Measurements from ENCODE around the gene ARSG.
"Not testable (repeated sequence)": the region's sequence is repeated elsewhere in the genome, so short reads cannot be mapped to it uniquely, and the experiment has no call there.

Gene ARSG

GRCh38 chr17:68290955-68291835 lies at the start of gene ARSG, which contains the start of gene SLC16A6:
Gene ARSG (plus strand): TSS chr17:68291495. CDS start chr17:68307494, 15,999 bp downstream.
Gene SLC16A6 (minus strand): TSS chr17:68291127. CDS start chr17:68278320, 12,807 bp downstream.
- peak; percentile 47 for DNase-seq

GRCh38 chr17:68246271-68247028 lies 44.8 kb upstream of the ARSG start:
- DNase-seq, result no peak

DNA sequence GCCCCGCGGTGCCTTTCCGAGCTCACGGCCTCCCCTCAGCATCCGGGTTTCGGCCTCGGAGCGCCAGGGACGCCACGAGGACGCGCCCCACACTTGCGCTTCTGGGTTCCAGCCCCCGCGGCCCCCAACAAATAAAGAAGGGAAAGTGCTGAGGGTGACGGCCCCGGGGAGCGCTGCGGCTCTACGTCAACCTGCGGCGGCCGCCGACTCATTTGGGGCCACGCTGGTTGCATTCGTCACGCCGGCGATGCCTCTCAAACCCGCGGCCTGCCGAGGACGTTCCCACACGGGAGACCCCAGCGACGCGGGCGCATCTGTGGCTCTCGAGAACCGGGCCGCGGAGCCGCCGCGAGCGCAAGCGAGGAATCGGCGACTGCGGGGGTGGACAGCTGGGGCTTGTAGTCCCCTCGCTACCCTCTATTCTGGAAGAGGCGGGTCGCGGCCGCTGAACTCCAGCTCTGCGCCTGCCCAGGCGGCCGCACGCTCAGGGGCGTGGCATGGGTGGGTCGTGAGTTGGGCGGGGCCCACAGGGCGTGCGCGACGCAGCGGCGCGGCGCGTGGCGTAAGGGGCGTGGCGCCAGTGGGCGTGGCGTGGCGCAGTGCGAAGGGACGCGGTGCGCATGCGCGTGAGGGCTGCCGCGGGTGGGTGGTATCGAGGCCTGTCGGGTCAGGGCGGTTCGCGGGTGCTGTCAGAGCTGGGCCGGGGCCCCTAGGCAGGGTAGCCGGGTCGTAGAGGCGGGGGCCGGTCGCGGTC lies 43.7 kb upstream of the ARSG start, which contains the start of gene AMZ2:
Gene AMZ2 (plus strand): TSS at position 599 of the 754 bp plus-strand sequence. CDS start 2,145 bp downstream, outside the sequence.
- peak; percentile 30 for DNase-seq

GRCh38 chr17:68248199-68248825 lies 43.0 kb upstream of the ARSG start:
- DNase-seq, result no peak

DNA sequence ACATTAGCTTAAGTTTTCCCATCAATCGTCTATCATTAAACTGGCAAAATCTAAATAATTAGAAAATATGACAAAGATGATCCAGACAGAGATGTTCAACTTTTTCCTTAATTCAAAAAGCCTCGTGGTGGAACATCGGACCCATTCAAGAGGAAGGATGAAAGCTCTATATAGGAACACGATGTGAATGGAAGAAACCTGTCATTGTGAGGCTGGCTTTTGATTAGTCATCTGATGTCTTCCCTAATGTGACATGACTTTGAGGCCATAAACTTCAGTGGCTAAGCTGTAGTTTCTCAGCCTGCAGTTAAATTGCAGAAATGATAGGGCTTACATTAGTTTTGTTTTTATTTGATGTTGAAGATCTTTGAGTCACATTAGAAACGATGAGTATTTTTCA lies 42.4 kb upstream of the ARSG start:
- DNase-seq, result no peak

- DNase-seq, result no peak
Observed at GRCh38 chr17:68249354-68249765, 41.9 kb upstream of the ARSG start.

DNA sequence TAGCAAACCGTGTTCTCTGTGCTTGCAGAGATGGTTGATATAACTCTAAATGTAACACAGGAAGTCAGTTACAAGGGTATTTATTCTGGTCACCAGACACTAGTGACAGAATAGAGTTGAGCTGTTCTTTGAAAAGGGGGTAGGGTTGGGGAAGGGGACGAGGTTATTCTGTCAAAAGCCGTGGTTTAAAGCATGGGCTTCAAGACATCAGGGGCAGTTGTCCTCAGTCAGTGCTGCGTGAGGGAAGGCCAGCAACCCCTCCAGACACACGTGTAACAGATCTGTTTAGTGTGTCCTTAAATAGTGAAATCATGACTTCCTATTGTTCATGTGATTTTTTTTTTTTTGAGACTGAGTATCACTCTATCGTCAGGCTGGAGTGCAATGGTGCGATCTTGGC lies 37.9 kb upstream of the ARSG start:
- DNase-seq, result not testable (repeated sequence)

- no peak for DNase-seq
Observed at GRCh38 chr17:68255151-68255550, 36.1 kb upstream of the ARSG start.

DNA sequence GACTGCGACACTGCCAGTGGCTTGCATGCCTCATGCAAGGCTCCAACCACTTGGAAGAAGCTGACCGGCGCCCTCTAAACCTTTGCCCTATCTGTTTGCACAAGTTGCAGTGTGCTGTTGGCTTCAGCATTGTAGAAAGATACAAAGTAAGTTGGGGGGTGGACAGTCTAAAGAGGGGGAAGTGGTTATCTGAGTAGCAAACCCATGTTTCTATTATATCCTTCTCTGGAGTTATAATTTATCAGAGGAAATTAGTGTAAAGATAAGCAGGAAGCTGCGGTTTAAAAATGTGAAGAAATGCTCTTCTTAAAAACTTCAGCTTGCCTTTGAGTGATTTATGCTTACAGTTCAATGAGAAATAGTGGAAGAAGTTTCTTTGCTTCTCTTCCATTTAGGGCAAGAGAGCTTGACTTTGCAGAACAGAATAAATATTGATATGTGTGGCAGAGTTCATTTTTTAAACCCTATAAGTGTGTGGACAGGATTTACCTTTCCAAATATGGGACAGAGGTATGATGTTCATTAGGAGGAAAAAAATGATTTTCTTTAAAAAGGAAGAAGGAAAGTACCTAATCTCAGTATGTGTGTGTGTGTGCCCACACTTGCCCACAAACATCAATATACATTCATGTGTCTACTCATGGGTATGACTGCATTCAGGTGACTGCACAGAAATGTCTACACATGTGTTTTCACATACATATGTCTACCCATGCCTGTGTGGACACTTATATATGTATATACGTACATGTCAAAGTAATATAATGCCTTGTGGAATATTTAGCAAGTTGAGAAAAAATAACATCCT lies 35.4 kb upstream of the ARSG start:
- DNase-seq, result no peak

- DNase-seq, result not testable (repeated sequence)
Observed at GRCh38 chr17:68256701-68257100, 34.6 kb upstream of the ARSG start.

DNA sequence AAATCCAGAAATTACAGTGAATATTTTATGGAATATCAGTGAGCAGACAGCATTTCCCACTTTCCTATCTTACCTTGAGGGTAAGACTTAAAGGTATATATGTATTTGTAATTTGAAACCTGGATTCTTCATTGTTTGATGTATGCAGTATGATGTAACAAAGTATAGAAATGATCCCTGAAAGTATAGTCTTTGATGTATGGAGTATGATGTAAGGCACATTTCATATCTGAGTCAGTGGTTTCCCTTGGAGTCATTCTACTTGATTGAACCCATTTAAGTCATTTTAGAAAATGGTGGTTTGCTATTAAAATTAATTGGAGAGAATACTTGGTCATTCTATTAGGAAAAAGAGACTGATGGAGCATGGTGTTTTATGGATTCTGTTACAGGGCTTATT lies 33.4 kb upstream of the ARSG start:
- DNase-seq, result no peak

DNA sequence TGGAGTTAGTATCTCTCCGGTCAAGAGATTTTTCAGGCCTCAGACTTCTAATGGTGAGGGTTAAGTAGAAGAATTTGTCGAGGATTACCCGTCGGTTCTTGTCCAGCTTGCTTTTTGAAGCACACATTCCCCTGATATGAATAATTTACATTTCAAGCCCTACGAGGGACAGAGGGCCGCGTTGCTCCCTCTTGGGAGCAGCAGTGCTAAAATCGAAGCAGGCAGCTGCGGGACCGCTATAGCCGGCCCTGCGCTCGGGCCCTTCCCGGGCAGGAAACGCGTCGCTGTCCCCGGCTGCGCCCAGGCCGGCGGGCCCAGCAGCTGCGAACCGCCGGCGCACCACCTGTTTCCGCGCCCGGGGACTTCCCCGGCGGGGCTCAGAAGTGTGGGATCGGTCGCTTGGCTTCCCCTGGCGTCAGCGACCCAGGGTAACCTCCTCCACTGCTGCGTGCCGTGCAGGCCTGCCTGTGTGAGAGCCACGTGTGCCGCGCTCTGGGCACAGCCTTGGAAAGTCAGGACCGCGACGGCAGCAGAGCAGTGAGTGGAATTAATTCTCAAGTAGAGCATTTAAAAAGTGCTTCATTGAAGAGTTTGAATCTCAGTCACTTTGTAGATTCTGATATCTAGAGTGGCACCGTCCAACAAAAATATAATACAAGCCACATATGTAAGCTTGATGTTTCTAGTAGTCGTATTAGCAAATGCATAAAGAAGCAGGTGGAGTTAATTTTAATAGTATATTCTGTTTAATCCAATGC lies 32.2 kb upstream of the ARSG start:
- not testable (repeated sequence) for DNase-seq

GRCh38 chr17:68259648-68259951 lies 31.7 kb upstream of the ARSG start:
- DNase-seq, result not testable (repeated sequence)

DNA sequence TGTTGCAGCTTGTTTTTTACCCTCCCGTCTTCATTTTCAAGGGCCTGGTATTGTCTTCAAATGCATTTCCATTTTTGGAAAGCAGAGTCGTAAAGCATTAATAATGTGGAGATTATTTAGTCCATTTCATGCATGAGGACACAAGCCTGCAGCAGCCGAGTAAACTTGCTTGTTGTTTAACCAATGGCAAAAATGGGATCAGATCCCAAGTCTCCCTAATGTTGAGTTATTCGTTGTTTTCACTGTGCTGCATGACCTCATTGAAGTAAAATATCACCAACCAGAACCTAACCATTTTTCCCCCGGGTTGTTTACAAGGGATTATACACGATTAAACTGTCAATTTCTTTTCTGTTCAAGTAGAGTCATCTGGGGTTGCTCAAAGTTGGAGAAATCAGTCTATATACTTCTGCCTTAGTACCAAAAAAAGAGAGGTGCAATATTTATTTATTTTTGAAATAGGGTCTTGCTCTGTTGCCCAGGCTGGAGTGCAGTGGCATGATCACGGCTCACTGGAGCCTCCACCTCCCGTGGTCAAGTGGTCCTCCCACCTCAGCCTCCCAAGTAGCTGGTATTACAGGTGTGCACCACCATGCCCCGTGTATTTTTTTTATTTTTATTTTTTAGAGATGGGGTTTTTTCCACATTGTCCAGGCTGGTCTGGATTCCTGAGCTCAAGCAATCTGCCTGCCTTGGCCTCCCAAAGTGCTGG lies 31.1 kb upstream of the ARSG start:
- no peak for DNase-seq

GRCh38 chr17:68262467-68262866 lies 28.8 kb upstream of the ARSG start:
- DNase-seq, result not testable (repeated sequence)

- DNase-seq, result not testable (repeated sequence)
Observed at GRCh38 chr17:68263101-68263681, 28.1 kb upstream of the ARSG start.

- DNase-seq, result not testable (repeated sequence)
Observed at GRCh38 chr17:68265833-68266232, 25.5 kb upstream of the ARSG start.

DNA sequence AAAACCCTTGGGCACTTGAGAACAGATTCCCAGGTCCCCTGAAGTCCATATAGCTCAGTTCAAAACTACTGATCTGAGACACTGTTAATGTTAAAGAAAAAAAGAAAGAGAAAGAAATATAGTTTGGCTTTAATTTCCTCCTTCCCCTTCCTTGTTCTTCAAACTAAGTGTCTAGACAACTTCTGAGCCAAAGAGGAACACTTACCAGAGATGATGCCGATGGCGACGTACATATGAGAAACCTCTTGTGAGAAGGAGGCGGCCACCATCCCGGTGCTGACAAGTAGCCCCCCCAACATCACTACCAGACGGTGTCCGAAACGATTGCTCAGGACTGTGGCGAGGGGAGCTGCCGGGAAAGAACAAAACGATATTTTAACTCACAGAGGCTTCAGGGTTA lies 17.6 kb upstream of the ARSG start:
- no peak for DNase-seq

GRCh38 chr17:68276339-68276738 lies 15.0 kb upstream of the ARSG start:
- DNase-seq, result not testable (repeated sequence)

DNA sequence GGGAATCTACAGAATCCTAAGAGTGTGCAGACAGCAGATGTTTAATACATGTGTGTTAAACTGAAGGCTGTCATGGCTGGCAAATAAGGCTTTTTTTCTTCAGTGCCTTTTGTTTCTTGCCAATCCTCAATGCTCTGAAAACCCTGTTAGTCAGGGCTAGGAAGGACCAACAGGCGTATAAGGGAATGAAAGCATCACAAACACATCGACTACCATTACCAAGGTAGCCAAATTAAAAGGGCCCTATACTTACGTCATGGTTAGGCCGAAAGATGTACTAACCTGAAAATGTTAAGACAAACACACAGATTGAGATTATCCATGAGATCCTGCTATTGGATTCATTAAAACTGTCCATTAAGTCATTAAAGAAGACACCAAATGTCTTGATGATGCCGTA lies 13.5 kb upstream of the ARSG start:
- no peak for DNase-seq

Data from SIG-M5 (cell line).